Stimulated activated CD4-positive, alpha-beta T cell treated with anti-CD3 and anti-CD28 coated beads, Interleukin-1b, Interleukin-23, amount 100 ng/mL, for 24 hours (primary cell): ENCODE measurements around the gene CEBPA.

ENCODE experiments used
- DNase-seq, 4 experiments: peaks; one replicate each; pipeline ENCODE4 v3.0.0-alpha.2; 2020; ENCODE audit warnings: low read depth in 4 of 4, low spot score in 1 of 4

The CEBPA gene

GRCh38 chr19:33289261-33289660 is 13.1 kb downstream of the CEBPA start:
- DNase-seq: no peak

GRCh38 chr19:33288666-33289065 is 13.7 kb downstream of the CEBPA start:
- DNase-seq: no peak

- DNase-seq: no peak
Measured at GRCh38 chr19:33287927-33288326, 14.4 kb downstream of the CEBPA start.

GRCh38 chr19:33287438-33287837 is 14.9 kb downstream of the CEBPA start:
- DNase-seq: no peak

- no peak for DNase-seq
Measured at GRCh38 chr19:33286899-33287298, 15.4 kb downstream of the CEBPA start.

- DNase-seq: no peak
Measured at GRCh38 chr19:33285441-33285927, 16.9 kb downstream of the CEBPA start.

GRCh38 chr19:33284756-33285155 is 17.6 kb downstream of the CEBPA start:
- no peak for DNase-seq

GRCh38 chr19:33284146-33284643 is 18.1 kb downstream of the CEBPA start:
- DNase-seq: no peak

GRCh38 chr19:33283589-33283988 is 18.7 kb downstream of the CEBPA start:
- DNase-seq: no peak

GRCh38 chr19:33282036-33282671 is 20.2 kb downstream of the CEBPA start:
- no peak for DNase-seq

GRCh38 chr19:33281296-33281926 is 20.9 kb downstream of the CEBPA start:
- no peak for DNase-seq

GRCh38 chr19:33280351-33280921 is 21.9 kb downstream of the CEBPA start:
- peak in 2 of 4 experiments; percentile 20 to 40 for DNase-seq

GRCh38 chr19:33279430-33280350 is 22.6 kb downstream of the CEBPA start:
- no peak for DNase-seq

- no peak for DNase-seq
Measured at GRCh38 chr19:33278403-33279269, 23.7 kb downstream of the CEBPA start.

- no peak for DNase-seq
Measured at GRCh38 chr19:33278023-33278402, 24.3 kb downstream of the CEBPA start.

- no peak for DNase-seq
Measured at GRCh38 chr19:33277434-33277833, 24.9 kb downstream of the CEBPA start.

GRCh38 chr19:33275933-33276619 is 26.3 kb downstream of the CEBPA start:
- DNase-seq: no peak

- DNase-seq: no peak
Measured at GRCh38 chr19:33275559-33275932, 26.8 kb downstream of the CEBPA start.

- DNase-seq: no peak
Measured at GRCh38 chr19:33274663-33275558, 27.4 kb downstream of the CEBPA start.
